ENCODE results near the gene SMARCAL1. TPM values are rescaled to one million over a fixed set of nuclear protein-coding genes. Genes with fewer than 3 reads are reported as not detected.
A peak's percentile ranks its signal among the peaks of the same experiment; 100 is the strongest.

Gene SMARCAL1
- total RNA-seq, 1 donor from 2014 or later: 23.6 TPM

DNA sequence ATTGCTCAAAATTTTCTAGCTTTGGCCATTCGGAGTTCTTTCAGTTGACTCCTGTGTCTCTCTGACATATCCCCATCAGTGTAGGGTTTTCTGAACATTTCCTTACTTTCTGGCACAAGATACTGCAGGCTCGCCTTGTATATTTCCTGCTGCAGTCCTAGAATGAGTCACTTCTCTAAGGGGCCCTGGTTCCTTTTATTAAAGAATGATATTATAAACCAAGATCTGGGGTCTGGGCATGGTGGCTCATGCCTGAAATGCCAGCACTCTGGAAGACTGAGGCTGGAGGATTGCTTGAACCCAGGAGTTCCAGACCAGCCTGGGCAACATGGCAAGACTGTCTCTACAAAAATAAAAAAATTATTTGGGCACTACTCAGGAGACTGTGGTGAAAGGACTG is 83.4 kb downstream of the SMARCAL1 start:
- TF ChIP-seq, protein P1, sequence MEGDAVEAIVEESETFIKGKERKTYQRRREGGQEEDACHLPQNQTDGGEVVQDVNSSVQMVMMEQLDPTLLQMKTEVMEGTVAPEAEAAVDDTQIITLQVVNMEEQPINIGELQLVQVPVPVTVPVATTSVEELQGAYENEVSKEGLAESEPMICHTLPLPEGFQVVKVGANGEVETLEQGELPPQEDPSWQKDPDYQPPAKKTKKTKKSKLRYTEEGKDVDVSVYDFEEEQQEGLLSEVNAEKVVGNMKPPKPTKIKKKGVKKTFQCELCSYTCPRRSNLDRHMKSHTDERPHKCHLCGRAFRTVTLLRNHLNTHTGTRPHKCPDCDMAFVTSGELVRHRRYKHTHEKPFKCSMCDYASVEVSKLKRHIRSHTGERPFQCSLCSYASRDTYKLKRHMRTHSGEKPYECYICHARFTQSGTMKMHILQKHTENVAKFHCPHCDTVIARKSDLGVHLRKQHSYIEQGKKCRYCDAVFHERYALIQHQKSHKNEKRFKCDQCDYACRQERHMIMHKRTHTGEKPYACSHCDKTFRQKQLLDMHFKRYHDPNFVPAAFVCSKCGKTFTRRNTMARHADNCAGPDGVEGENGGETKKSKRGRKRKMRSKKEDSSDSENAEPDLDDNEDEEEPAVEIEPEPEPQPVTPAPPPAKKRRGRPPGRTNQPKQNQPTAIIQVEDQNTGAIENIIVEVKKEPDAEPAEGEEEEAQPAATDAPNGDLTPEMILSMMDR (IDR thresholded peaks at IDR 0.05): no peak
- Mint-ChIP-seq H3K4me3 (ENCODE audit: unreplicated experiment) (no peak overlapping the region), H3K27me3 (ENCODE audit: unreplicated experiment) (no peaks in the 10 kb centered on the region), H3K4me1 (ENCODE audit: unreplicated experiment) (peaks cover 55% of the 10 kb centered on the region), H3K36me3 (ENCODE audit: unreplicated experiment) (peaks cover 16% of the 10 kb centered on the region), H3K27ac (ENCODE audit: unreplicated experiment) (peak overlapping the region; percentile 57), H3K9me3 (ENCODE audit: unreplicated experiment) (no peaks in the 10 kb centered on the region)
- DNase-seq (ENCODE audit: extremely low spot score, unreplicated experiment): no peak

DNA sequence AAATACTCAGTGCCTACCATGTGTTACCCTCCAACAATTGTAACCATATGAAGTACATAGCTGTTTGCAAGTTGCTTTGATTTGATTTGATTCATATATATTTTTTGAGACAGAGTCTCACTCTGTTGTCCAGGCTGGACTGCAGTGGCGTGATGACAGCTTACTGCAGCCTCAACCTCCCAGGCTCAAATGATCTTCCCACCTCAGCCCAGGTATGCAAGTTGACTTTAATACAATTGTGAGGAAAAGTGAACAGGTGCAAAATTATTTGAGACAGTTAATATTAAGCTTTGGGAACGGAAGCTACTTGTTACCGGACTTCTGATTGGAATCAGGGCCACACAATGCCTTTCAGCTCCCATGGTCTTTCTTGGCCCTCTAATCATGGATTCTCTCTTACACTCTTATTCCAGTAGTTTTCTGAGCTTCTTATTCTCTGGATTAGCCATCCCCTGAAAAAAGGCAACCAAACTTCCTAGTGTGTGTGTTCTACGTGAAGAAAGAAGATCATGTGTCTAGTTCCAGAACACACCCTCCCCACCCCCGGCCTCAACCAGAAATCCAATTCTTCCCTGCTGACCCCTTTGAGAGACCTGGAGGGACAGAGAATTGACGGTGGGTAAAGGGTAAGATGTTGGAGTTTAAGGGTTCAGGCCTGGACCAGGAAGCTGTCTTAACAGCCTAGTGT is 85.2 kb downstream of the SMARCAL1 start:
- Mint-ChIP-seq H3K4me1 (ENCODE audit: unreplicated experiment) (peaks cover 57% of the 10 kb centered on the region), H3K4me3 (ENCODE audit: unreplicated experiment) (peak overlapping the region; percentile 95), H3K9me3 (ENCODE audit: unreplicated experiment) (no peaks in the 10 kb centered on the region), H3K27me3 (ENCODE audit: unreplicated experiment) (no peaks in the 10 kb centered on the region), H3K27ac (ENCODE audit: unreplicated experiment) (peak overlapping the region; percentile 92), H3K36me3 (ENCODE audit: unreplicated experiment) (peaks cover 29% of the 10 kb centered on the region)
- TF ChIP-seq, protein P1 (IDR thresholded peaks at IDR 0.05): no peak
- no peak for DNase-seq (ENCODE audit: extremely low spot score, unreplicated experiment)

DNA sequence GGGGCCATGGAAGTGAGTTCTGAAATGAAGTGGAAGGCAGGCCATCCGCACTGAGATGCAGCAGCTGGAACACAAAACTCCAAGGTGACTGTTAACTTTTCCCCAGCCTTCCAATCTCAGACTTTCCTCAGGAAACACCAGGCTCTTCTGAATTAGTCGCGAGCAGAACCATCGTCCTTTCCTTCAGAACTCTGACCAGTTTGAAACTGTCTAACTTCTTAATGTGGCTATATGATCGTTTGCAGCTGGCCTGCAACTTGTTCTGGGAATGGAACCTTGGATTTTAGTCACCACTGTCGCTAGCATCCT is 85.7 kb downstream of the SMARCAL1 start:
- no peaks in the 10 kb centered on the region for H3K27me3 Mint-ChIP-seq (ENCODE audit: unreplicated experiment)
- H3K27ac Mint-ChIP-seq (ENCODE audit: unreplicated experiment): peak overlapping the region; percentile 92
- H3K36me3 Mint-ChIP-seq (ENCODE audit: unreplicated experiment): peaks cover 34% of the 10 kb centered on the region
- DNase-seq (ENCODE audit: extremely low spot score, unreplicated experiment): no peak
- TF ChIP-seq, protein P1 (IDR thresholded peaks at IDR 0.05): no peak
- H3K4me1 Mint-ChIP-seq (ENCODE audit: unreplicated experiment): peaks cover 56% of the 10 kb centered on the region
- H3K4me3 Mint-ChIP-seq (ENCODE audit: unreplicated experiment): peak overlapping the region; percentile 95
- H3K9me3 Mint-ChIP-seq (ENCODE audit: unreplicated experiment): no peaks in the 10 kb centered on the region

DNA sequence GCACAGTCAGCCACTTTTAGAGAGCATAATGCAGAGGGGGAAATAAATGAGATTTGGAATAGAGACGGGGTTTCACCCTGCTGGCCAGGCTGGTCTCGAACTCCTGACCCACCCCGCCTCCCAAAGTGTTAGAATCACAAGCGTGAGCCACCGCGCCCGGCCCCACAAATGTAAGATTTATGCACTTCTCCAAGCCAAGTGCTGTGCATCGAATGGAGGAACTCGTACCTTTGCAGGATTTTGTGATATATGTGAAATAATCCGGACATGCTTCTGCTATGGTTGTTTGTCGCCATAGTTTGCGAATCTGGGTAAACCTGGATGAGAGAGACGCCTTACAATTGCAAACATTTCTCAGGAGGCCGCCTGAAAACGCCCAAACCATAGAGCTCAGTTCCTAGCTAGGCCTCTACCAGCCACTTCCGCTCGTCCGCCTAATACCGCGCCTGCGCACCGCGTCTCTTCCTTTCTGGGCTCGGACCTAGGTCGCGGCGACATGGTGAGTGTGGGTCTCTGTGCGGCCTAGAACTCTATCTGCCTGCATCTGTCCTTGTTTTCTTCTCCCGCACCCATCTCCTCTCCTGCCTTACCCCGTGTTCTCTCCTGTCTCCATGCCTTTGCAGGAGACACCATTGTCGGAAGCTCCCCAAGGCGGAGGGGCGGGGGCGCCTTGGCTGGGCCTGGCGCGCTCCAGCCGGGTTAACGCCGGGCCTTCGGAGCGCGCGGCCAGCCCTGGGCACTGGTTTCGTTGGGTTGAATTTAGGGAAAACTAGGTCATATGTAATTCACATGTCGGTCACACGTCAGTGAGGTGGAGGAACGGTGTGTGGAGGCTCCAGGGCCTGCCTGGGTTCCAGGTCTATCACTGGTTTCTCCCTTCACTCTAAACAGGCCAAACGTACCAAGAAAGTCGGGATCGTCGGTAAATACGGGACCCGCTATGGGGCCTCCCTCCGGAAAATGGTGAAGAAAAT is 86.4 kb downstream of the SMARCAL1 start, which contains the start of gene RPL37A:
RPL37A (plus strand) TSS at position 466 of the 974 bp plus-strand sequence; CDS start at position 497, 31 bp downstream.
- Mint-ChIP-seq H3K27ac (ENCODE audit: unreplicated experiment) (peak within 1 kb of the TSS; percentile 92), H3K4me1 (ENCODE audit: unreplicated experiment) (peaks cover 49% of the 10 kb centered on the region), H3K9me3 (ENCODE audit: unreplicated experiment) (no peaks in the 10 kb centered on the region), H3K27me3 (ENCODE audit: unreplicated experiment) (no peaks in the 10 kb centered on the region), H3K36me3 (ENCODE audit: unreplicated experiment) (peaks cover 36% of the 10 kb centered on the region), H3K4me3 (ENCODE audit: unreplicated experiment) (peak within 1 kb of the TSS; percentile 95)
- peak; percentile 96 for DNase-seq (ENCODE audit: extremely low spot score, unreplicated experiment)
- TF ChIP-seq, protein P1 (IDR thresholded peaks at IDR 0.05): no peak

All from osteocyte (in vitro differentiated cells).